ENCODE measurements around the gene FAF1. TPM values are rescaled to one million over a fixed set of nuclear protein-coding genes. Genes with fewer than 3 reads are reported as not detected.
A peak's percentile ranks its signal among the peaks of the same experiment; 100 is the strongest.

Gene FAF1
- total and polyA plus RNA-seq, 9 of the 15 experiments (the other 6 are each of a cell fraction or from before 2014, with no cell fraction given), result 48.7 to 225 (median 118) TPM

GRCh38 chr1:50930965-50931737 lies 28.9 kb downstream of the FAF1 start (continued):
- TF ChIP-seq, protein P1, sequence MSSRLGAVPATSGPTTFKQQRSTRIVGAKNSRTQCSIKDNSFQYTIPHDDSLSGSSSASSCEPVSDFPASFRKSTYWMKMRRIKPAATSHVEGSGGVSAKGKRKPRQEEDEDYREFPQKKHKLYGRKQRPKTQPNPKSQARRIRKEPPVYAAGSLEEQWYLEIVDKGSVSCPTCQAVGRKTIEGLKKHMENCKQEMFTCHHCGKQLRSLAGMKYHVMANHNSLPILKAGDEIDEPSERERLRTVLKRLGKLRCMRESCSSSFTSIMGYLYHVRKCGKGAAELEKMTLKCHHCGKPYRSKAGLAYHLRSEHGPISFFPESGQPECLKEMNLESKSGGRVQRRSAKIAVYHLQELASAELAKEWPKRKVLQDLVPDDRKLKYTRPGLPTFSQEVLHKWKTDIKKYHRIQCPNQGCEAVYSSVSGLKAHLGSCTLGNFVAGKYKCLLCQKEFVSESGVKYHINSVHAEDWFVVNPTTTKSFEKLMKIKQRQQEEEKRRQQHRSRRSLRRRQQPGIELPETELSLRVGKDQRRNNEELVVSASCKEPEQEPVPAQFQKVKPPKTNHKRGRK (tag; IDR thresholded peaks at IDR 0.05), result no peak
- TF ChIP-seq ZNF184 (CRISPR knock-in tag; IDR thresholded peaks at IDR 0.05), result no peak
- no peak for TF ChIP-seq HDAC2 (IDR thresholded peaks at IDR 0.05)
- TF ChIP-seq ZNF766 (CRISPR knock-in tag; conservative IDR thresholded peaks at IDR 0.05), result peak; percentile 99
- TF ChIP-seq, protein P2, sequence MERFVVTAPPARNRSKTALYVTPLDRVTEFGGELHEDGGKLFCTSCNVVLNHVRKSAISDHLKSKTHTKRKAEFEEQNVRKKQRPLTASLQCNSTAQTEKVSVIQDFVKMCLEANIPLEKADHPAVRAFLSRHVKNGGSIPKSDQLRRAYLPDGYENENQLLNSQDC (CRISPR knock-in tag; IDR thresholded peaks at IDR 0.05), result no peak
- TF ChIP-seq RBM22 (IDR thresholded peaks at IDR 0.05; ENCODE audit: low read depth, low read length, poor library complexity, severe bottlenecking), result no peak
- no peak for TF ChIP-seq HNRNPL (IDR thresholded peaks at IDR 0.05; ENCODE audit: low read depth, low read length)
- no peak for TF ChIP-seq TFAM (CRISPR knock-in tag; conservative IDR thresholded peaks at IDR 0.05)
- TF ChIP-seq ETV1 (tag; conservative IDR thresholded peaks at IDR 0.05; ENCODE audit: low read depth), result no peak
- no peak for TF ChIP-seq MCM5 (IDR thresholded peaks at IDR 0.05; ENCODE audit: low read depth)
- TF ChIP-seq CC2D1A (IDR thresholded peaks at IDR 0.05), result peak; percentile 56; the same call in 1 of the 2 replicates
- no peak for TF ChIP-seq ZNF830 (CRISPR knock-in tag; IDR thresholded peaks at IDR 0.05)
- TF ChIP-seq RFX5 (IDR thresholded peaks at IDR 0.05; ENCODE audit: low read depth, low read length), result no peak
- no peak for TF ChIP-seq KLF16 (IDR thresholded peaks at IDR 0.05)
- TF ChIP-seq NONO (IDR thresholded peaks at IDR 0.05; ENCODE audit: low read depth in 2 of 2, low read length in 1 of 2), result no peak
- TF ChIP-seq KAT8 (IDR thresholded peaks at IDR 0.05; ENCODE audit: low read depth), result no peak
- TF ChIP-seq SNIP1 (IDR thresholded peaks at IDR 0.05; ENCODE audit: low read depth), result no peak
- no peak for TF ChIP-seq ZC3H4 (CRISPR knock-in tag; IDR thresholded peaks at IDR 0.05; ENCODE audit: borderline replicate concordance)
- TF ChIP-seq ZNF347 (CRISPR knock-in tag; IDR thresholded peaks at IDR 0.05; ENCODE audit: low read depth), result no peak
- no peak for TF ChIP-seq POLR2G (IDR thresholded peaks at IDR 0.05; ENCODE audit: low read depth, low read length)
- no peak for TF ChIP-seq SMAD3 (CRISPR knock-in tag; conservative IDR thresholded peaks at IDR 0.05)
- TF ChIP-seq, protein P3, sequence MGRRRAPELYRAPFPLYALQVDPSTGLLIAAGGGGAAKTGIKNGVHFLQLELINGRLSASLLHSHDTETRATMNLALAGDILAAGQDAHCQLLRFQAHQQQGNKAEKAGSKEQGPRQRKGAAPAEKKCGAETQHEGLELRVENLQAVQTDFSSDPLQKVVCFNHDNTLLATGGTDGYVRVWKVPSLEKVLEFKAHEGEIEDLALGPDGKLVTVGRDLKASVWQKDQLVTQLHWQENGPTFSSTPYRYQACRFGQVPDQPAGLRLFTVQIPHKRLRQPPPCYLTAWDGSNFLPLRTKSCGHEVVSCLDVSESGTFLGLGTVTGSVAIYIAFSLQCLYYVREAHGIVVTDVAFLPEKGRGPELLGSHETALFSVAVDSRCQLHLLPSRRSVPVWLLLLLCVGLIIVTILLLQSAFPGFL (CRISPR knock-in tag; IDR thresholded peaks at IDR 0.05), result no peak
- TF ChIP-seq ATF4 (CRISPR knock-in tag; IDR thresholded peaks at IDR 0.05), result no peak
- no peak for TF ChIP-seq PTTG1 (tag; IDR thresholded peaks at IDR 0.05; ENCODE audit: low read depth)
- no peak for TF ChIP-seq LCOR (CRISPR knock-in tag; IDR thresholded peaks at IDR 0.05)
- no peak for TF ChIP-seq ZKSCAN1 (IDR thresholded peaks at IDR 0.05; ENCODE audit: low read depth, low read length)
- TF ChIP-seq NR3C1 (CRISPR knock-in tag; IDR thresholded peaks at IDR 0.05), result no peak

All from K562 (cell line).